ENCODE results near the gene KLHL10.

The KLHL10 gene

GRCh38 chr17:41810659-41811548 lies 26.7 kb upstream of the KLHL10 start:
- no peak for DNase-seq (ENCODE audit: low read depth)
- TF ChIP-seq CTCF (IDR thresholded peaks at IDR 0.05; ENCODE audit: low read depth, low read length, missing control alignments), result no peak

GRCh38 chr17:41811549-41812380 lies 25.9 kb upstream of the KLHL10 start, which contains the start of gene P3H4:
P3H4 (minus strand) TSS chr17:41811949; CDS start chr17:41811915, 34 bp downstream.
- DNase-seq (ENCODE audit: low read depth), result no peak
- H3K4me3 ChIP-seq (ENCODE audit: low read depth, low read length), result peak within 1 kb of the TSS; percentile 65
- TF ChIP-seq CTCF (IDR thresholded peaks at IDR 0.05; ENCODE audit: low read depth, low read length, missing control alignments), result peak; percentile 73

More at GRCh38 chr17:41810659-41811548, 26.7 kb upstream of the KLHL10 start:
- H3K4me3 ChIP-seq (ENCODE audit: low read depth, low read length), result peak overlapping the region; percentile 65

GRCh38 chr17:41812381-41813151 lies 25.1 kb upstream of the KLHL10 start, which contains the start of gene FKBP10:
FKBP10 (plus strand) TSS chr17:41813004; CDS start chr17:41813035, 31 bp downstream.
- peak within 1 kb of the TSS; percentile 65 for H3K4me3 ChIP-seq (ENCODE audit: low read depth, low read length)
- no peak for DNase-seq (ENCODE audit: low read depth)
- TF ChIP-seq CTCF (IDR thresholded peaks at IDR 0.05; ENCODE audit: low read depth, low read length, missing control alignments), result no peak

GRCh38 chr17:41813152-41813680 lies 24.4 kb upstream of the KLHL10 start:
- no peak for TF ChIP-seq CTCF (IDR thresholded peaks at IDR 0.05; ENCODE audit: low read depth, low read length, missing control alignments)
- H3K4me3 ChIP-seq (ENCODE audit: low read depth, low read length), result no peak overlapping the region; the same call in 1 of the 2 replicates
- DNase-seq (ENCODE audit: low read depth), result no peak

- no peak for DNase-seq (ENCODE audit: low read depth)
- H3K4me3 ChIP-seq (ENCODE audit: low read depth, low read length), result no peak overlapping the region
- no peak for TF ChIP-seq CTCF (IDR thresholded peaks at IDR 0.05; ENCODE audit: low read depth, low read length, missing control alignments)
Measured at GRCh38 chr17:41813699-41814124, 23.9 kb upstream of the KLHL10 start.

- H3K4me3 ChIP-seq (ENCODE audit: low read depth, low read length), result no peak overlapping the region
- no peak for TF ChIP-seq CTCF (IDR thresholded peaks at IDR 0.05; ENCODE audit: low read depth, low read length, missing control alignments)
- DNase-seq (ENCODE audit: low read depth), result no peak
Measured at GRCh38 chr17:41814195-41814594, 23.4 kb upstream of the KLHL10 start.

Measured in GM12864 (cell line).